HepG2 (cell line): ENCODE results near the gene UST.

Experiments
- HDAC1 ChIP-seq: sonication (generic); formaldehyde crosslinking; IDR thresholded peaks from 2 replicates; pipeline ENCODE4 v1.5.1; 2020; ENCODE audit warnings: mild to moderate bottlenecking, missing genetic modification reagents
- MEIS1 ChIP-seq: sonication (generic); formaldehyde crosslinking; IDR thresholded peaks from 2 replicates; pipeline ENCODE4 v1.9.0; 2021; ENCODE audit warnings: mild to moderate bottlenecking, missing genetic modification reagents, moderate library complexity, borderline replicate concordance
- MXI1 ChIP-seq: IDR thresholded peaks from 3 replicates; pipeline ENCODE4 v1.6.1; 2012; ENCODE audit warnings: low read depth, low read length, inconsistent platforms, borderline replicate concordance
- MYNN ChIP-seq: sonication (generic); formaldehyde crosslinking; IDR thresholded peaks from 2 replicates; pipeline ENCODE4 v1.4.0; 2020; ENCODE audit warnings: mild to moderate bottlenecking, low read depth, missing genetic modification reagents
- NFYB ChIP-seq: sonication (generic); formaldehyde crosslinking; IDR thresholded peaks from 2 replicates; pipeline ENCODE4 v1.4.0; 2020; ENCODE audit warnings: missing genetic modification reagents
- NKX3-1 ChIP-seq: sonication (generic); formaldehyde crosslinking; IDR thresholded peaks from 2 replicates; pipeline ENCODE4 v1.5.0; 2020; ENCODE audit warnings: missing genetic modification reagents
- TBX2 ChIP-seq: sonication (generic); formaldehyde crosslinking; IDR thresholded peaks from 2 replicates; pipeline ENCODE4 v1.5.0; 2020; ENCODE audit warnings: missing genetic modification reagents, mild to moderate bottlenecking, borderline replicate concordance
- ZNF484 ChIP-seq: sonication (generic); formaldehyde crosslinking; IDR thresholded peaks from 2 replicates; pipeline ENCODE4 v1.5.1; 2020; ENCODE audit warnings: mild to moderate bottlenecking, low read depth, missing genetic modification reagents, borderline replicate concordance
- ZNF780A ChIP-seq: sonication (generic); formaldehyde crosslinking; IDR thresholded peaks from 2 replicates; pipeline ENCODE4 v1.8.0; 2022; ENCODE audit warnings: mild to moderate bottlenecking, missing genetic modification reagents, moderate library complexity
- TF ChIP-seq, protein P1 (sequence below), 2 experiments: IDR thresholded peaks; 2 replicates each; pipeline ENCODE4 v1.6.1; 2011 to 2012; ENCODE audit warnings: low read length in 2 of 2, borderline replicate concordance in 1 of 2, low read depth in 1 of 2, mild to moderate bottlenecking in 1 of 2, moderate library complexity in 1 of 2
- TF ChIP-seq, protein P2 (sequence below): sonication (generic); formaldehyde crosslinking; IDR thresholded peaks from 2 replicates; pipeline ENCODE4 v1.5.0; 2020; ENCODE audit warnings: mild to moderate bottlenecking, missing genetic modification reagents
- TF ChIP-seq, protein P3 (sequence below): IDR thresholded peaks from 2 replicates; pipeline ENCODE4 v1.6.1; 2016; ENCODE audit warnings: low read depth, control low read depth
- TF ChIP-seq, protein P4 (sequence below): sonication (generic); formaldehyde crosslinking; IDR thresholded peaks from 2 replicates; pipeline ENCODE4 v1.5.0; 2020; ENCODE audit warnings: mild to moderate bottlenecking, missing genetic modification reagents, moderate library complexity

DNA sequence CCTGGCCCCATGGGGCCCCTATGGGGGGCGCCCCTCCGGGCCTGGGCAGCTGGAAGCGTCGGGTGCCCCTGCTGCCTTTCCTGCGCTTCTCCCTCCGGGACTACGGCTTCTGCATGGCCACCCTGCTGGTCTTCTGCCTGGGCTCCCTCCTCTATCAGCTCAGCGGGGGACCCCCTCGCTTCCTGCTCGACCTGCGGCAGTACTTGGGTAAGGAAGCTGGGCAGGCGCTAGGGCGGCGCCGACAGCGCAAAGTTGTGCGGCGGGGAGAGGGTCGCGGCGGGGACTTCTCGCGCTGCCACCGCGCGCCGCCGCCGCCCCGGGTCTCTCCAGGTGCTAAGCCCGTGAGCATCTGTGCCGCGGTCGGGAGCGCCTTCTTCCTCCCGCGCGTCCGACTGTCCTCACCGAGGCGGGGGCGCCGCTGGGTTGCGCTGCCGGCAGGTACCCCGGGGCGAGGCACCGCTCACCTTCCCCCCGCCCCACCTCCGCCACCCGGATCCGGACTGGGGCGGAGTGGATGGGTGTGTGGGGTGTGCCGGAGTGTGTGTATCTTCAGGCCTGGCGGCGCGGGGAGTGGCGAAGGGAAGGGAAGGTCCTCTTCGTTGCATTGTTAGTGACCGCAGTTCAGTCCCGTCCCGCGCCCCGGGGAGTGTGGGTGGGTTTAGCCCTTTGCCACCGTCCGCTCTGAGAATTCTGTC, 788 bp downstream of the UST start:
- TF ChIP-seq TBX2 (CRISPR knock-in tag) (no peak), HDAC1 (no peak), ZNF484 (CRISPR knock-in tag) (no peak), NFYB (no peak), NKX3-1 (CRISPR knock-in tag) (no peak), MXI1 (no peak), MYNN (CRISPR knock-in tag) (no peak), MEIS1 (CRISPR knock-in tag) (no peak), ZNF780A (no peak)
- TF ChIP-seq, protein P1, sequence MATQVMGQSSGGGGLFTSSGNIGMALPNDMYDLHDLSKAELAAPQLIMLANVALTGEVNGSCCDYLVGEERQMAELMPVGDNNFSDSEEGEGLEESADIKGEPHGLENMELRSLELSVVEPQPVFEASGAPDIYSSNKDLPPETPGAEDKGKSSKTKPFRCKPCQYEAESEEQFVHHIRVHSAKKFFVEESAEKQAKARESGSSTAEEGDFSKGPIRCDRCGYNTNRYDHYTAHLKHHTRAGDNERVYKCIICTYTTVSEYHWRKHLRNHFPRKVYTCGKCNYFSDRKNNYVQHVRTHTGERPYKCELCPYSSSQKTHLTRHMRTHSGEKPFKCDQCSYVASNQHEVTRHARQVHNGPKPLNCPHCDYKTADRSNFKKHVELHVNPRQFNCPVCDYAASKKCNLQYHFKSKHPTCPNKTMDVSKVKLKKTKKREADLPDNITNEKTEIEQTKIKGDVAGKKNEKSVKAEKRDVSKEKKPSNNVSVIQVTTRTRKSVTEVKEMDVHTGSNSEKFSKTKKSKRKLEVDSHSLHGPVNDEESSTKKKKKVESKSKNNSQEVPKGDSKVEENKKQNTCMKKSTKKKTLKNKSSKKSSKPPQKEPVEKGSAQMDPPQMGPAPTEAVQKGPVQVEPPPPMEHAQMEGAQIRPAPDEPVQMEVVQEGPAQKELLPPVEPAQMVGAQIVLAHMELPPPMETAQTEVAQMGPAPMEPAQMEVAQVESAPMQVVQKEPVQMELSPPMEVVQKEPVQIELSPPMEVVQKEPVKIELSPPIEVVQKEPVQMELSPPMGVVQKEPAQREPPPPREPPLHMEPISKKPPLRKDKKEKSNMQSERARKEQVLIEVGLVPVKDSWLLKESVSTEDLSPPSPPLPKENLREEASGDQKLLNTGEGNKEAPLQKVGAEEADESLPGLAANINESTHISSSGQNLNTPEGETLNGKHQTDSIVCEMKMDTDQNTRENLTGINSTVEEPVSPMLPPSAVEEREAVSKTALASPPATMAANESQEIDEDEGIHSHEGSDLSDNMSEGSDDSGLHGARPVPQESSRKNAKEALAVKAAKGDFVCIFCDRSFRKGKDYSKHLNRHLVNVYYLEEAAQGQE (IDR thresholded peaks at IDR 0.05; ENCODE audit: borderline replicate concordance in 1 of 2, low read depth in 1 of 2, low read length in 2 of 2): no peak
- TF ChIP-seq, protein P2, sequence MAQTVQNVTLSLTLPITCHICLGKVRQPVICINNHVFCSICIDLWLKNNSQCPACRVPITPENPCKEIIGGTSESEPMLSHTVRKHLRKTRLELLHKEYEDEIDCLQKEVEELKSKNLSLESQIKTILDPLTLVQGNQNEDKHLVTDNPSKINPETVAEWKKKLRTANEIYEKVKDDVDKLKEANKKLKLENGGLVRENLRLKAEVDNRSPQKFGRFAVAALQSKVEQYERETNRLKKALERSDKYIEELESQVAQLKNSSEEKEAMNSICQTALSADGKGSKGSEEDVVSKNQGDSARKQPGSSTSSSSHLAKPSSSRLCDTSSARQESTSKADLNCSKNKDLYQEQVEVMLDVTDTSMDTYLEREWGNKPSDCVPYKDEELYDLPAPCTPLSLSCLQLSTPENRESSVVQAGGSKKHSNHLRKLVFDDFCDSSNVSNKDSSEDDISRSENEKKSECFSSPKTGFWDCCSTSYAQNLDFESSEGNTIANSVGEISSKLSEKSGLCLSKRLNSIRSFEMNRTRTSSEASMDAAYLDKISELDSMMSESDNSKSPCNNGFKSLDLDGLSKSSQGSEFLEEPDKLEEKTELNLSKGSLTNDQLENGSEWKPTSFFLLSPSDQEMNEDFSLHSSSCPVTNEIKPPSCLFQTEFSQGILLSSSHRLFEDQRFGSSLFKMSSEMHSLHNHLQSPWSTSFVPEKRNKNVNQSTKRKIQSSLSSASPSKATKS (CRISPR knock-in tag): no peak
- TF ChIP-seq, protein P3, sequence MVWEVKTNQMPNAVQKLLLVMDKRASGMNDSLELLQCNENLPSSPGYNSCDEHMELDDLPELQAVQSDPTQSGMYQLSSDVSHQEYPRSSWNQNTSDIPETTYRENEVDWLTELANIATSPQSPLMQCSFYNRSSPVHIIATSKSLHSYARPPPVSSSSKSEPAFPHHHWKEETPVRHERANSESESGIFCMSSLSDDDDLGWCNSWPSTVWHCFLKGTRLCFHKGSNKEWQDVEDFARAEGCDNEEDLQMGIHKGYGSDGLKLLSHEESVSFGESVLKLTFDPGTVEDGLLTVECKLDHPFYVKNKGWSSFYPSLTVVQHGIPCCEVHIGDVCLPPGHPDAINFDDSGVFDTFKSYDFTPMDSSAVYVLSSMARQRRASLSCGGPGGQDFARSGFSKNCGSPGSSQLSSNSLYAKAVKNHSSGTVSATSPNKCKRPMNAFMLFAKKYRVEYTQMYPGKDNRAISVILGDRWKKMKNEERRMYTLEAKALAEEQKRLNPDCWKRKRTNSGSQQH: no peak
- TF ChIP-seq, protein P4, sequence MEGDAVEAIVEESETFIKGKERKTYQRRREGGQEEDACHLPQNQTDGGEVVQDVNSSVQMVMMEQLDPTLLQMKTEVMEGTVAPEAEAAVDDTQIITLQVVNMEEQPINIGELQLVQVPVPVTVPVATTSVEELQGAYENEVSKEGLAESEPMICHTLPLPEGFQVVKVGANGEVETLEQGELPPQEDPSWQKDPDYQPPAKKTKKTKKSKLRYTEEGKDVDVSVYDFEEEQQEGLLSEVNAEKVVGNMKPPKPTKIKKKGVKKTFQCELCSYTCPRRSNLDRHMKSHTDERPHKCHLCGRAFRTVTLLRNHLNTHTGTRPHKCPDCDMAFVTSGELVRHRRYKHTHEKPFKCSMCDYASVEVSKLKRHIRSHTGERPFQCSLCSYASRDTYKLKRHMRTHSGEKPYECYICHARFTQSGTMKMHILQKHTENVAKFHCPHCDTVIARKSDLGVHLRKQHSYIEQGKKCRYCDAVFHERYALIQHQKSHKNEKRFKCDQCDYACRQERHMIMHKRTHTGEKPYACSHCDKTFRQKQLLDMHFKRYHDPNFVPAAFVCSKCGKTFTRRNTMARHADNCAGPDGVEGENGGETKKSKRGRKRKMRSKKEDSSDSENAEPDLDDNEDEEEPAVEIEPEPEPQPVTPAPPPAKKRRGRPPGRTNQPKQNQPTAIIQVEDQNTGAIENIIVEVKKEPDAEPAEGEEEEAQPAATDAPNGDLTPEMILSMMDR (CRISPR knock-in tag): 0 out of 2 replicates have a peak, but pooled peaks have one; percentile 3
